ENCODE measurements around the gene METTL25B.

METTL25B gene

DNA sequence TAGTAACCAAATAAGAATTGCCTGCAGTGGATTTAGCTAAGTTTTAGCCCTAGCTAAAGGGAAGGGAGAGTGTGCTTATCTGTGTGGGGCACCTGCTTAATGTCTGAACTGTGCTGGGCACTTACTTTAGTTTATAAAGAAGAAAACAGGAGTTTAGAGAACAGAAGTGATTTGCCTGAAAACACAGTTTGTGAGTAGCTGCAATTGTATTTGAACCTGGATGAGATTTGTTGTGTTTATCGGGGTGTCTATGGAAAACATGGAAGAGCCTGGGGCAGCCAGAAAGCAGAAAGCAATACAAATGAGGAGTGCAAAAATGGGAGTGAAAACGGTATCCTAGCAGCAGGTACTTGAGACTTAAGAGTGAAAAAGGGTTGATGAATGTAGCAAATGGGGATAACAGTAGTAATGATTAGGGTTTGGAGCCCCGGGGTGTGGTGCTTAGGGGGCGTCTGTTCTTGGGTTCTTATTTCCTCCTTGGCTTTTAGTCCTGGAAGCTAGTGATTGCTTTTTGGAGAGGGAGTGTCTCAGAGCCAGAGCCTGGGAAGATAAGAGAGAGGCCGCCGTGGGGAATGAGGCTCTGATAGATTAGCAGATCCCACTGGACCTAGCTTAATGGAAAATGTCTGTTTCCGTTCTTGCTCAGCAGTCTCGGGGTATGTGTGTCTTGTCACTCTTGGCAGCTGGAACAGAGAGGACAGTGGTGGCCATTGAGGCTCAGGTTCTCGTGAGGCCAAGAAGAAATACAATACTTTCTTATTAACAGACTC, 44.6 kb downstream of the METTL25B start:
- no peak for DNase-seq

GRCh38 chr1:156773607-156774006, 45.3 kb downstream of the METTL25B start:
- DNase-seq: no peak

- no peak for DNase-seq
Observed at GRCh38 chr1:156775799-156776198, 47.5 kb downstream of the METTL25B start.

DNA sequence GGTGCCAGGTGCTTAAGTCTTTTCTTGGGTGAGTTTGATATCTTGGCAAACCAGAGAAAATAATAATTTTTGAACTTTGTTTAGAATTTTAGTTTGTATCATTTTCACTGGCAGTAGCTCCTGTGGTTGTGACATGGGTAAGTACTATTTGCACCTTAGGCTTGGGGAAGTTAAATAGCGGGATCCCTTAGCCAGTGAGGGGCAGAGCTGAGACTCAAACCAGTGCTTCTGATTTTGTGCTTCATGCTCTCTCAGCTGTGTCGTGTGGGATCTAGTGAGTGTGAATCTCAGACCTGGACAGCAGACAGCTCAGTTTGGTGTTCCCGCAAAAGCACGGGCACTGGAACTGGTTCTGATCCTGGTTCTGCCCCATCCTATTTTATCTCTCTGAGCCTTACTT, 48.7 kb downstream of the METTL25B start:
- no peak for DNase-seq

GRCh38 chr1:156777573-156777972, 49.3 kb downstream of the METTL25B start:
- DNase-seq: no peak

DNA sequence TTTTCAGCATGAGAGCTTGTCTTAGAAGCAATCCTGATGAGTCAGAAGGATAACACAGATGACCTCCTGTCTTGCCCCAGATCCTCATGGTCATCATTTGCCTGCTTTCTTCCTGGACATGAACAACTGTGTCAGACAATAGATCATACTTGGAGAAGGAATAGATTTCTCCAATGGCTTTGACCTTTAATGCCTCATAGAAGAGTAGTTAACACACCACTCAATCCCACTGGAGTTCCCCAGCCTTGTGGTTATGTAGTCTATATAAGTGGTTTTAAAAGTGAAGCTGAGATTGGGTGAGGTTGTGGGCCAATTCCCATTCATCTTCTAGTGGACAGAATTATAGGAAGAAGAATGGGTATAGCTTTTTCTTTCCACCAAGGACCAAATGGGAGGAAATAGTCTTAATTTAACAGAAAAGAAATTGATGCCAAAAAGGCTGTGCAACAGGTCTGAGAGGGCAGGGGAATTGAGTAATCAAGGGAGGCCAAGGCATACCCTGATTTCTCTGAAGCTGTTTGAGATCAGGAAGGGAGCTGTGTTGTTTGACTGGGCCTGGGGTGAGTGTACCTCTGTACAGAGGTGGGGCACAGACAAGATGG, 53.4 kb downstream of the METTL25B start:
- DNase-seq: no peak

- no peak for DNase-seq
Observed at GRCh38 chr1:156785458-156785857, 57.2 kb downstream of the METTL25B start.
